Right lobe of liver (tissue), 4 donors: ENCODE data around the gene TRPM5.

Experiments used
- CTCF ChIP-seq, 4 donors: fragments of 200-600 bp in 3 of 4; fragments of 450-650 bp in 1 of 4; IDR thresholded peaks; one replicate each; pipeline versions ENCODE4 v1.5.1 to v1.8.0; 2016 to 2022; ENCODE audit warnings: antibody characterized with exemption in 4 of 4, mild to moderate bottlenecking in 2 of 4
- POLR2A ChIP-seq: fragments of 450-650 bp; IDR thresholded peaks from one replicate; pipeline ENCODE4 v1.6.1; 2017; ENCODE audit warnings: antibody characterized with exemption, mild to moderate bottlenecking
- donor health status: DM: no; HTN: no; CAD: no.
- donor health status: DM: no; HTN: no; CAD: no.
- donor health status: DM: no; HTN: yes; CAD: no.

- peak; percentile 79 to 90 (median 82) for TF ChIP-seq CTCF (IDR thresholded peaks at IDR 0.05)
- no peak for TF ChIP-seq POLR2A
Observed at GRCh38 chr11:2419638-2420501, 24.4 kb downstream of the TRPM5 start.
